ENCODE results near the gene EPHA2.

DNA sequence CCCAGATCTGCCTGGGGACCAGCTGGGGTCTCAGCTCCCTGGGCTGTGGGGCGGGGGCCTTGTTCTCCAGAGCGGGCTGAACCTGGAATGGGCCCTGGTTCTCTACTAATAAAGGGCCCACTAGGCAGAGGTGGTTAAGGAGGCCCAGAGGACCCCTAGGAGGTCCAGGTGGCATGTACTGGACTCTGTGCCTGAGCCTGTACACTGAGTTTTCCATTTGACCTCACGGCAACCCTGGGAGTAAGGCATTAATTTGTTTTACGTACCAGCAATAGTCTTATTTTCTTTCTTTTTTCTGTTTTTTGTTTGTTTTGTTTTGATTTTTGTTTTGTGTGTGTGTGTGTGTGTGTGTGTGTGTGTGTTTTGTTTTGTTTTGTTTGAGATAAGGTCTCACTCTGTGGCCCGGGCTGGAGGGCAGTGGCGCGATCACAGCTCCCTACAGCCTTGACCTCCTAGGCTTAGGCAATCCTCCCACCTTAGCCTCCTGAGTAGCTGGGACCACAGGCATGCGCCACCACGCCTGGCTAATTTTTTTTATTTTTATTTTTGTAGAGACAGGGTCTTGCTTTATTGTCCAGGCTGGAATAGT, 62.9 kb downstream of the EPHA2 start:
- TF ChIP-seq, protein P1, sequence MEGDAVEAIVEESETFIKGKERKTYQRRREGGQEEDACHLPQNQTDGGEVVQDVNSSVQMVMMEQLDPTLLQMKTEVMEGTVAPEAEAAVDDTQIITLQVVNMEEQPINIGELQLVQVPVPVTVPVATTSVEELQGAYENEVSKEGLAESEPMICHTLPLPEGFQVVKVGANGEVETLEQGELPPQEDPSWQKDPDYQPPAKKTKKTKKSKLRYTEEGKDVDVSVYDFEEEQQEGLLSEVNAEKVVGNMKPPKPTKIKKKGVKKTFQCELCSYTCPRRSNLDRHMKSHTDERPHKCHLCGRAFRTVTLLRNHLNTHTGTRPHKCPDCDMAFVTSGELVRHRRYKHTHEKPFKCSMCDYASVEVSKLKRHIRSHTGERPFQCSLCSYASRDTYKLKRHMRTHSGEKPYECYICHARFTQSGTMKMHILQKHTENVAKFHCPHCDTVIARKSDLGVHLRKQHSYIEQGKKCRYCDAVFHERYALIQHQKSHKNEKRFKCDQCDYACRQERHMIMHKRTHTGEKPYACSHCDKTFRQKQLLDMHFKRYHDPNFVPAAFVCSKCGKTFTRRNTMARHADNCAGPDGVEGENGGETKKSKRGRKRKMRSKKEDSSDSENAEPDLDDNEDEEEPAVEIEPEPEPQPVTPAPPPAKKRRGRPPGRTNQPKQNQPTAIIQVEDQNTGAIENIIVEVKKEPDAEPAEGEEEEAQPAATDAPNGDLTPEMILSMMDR (IDR thresholded peaks at IDR 0.05), result no peak
- no peak for TF ChIP-seq POLR2A (IDR thresholded peaks at IDR 0.05)

Measured in adrenal gland (tissue), 5 donors.